ENCODE results near the gene AMHR2. TPM values are rescaled to one million over a fixed set of nuclear protein-coding genes. Genes with fewer than 3 reads are reported as not detected.
"Not testable (repeated sequence)": the region's sequence is repeated elsewhere in the genome, so short reads cannot be mapped to it uniquely, and the experiment has no call there.

AMHR2 gene
- total and polyA plus RNA-seq, 2 experiments from 2014 or later: not detected

- Histone ChIP-seq H3K79me2 (ENCODE audit: insufficient read depth) (peaks cover 47% of the 10 kb centered on the region), H3K9me3 (ENCODE audit: low read depth) (no peaks in the 10 kb centered on the region), H3K27ac (peak overlapping the region; percentile 94), H3K36me3 (ENCODE audit: low read depth) (peaks cover 8% of the 10 kb centered on the region; the same call in 1 of the 2 replicates), H3K4me2 (ENCODE audit: unreplicated experiment) (peak overlapping the region; percentile 94), H3K4me1 (ENCODE audit: insufficient read depth) (peaks cover 32% of the 10 kb centered on the region), H3K27me3 (replicated peaks; ENCODE audit: insufficient read depth) (no peaks in the 10 kb centered on the region), H3K9me2 (ENCODE audit: insufficient read depth) (no peaks in the 10 kb centered on the region), H4K20me1 (ENCODE audit: insufficient read depth) (no peaks in the 10 kb centered on the region), H3K4me3 (peak overlapping the region; percentile 80), H3F3A (ENCODE audit: insufficient read depth) (peaks cover 14% of the 10 kb centered on the region), H3K9ac (peak overlapping the region; percentile 97), H2AFZ (peak overlapping the region; percentile 46; the same call in 1 of the 2 replicates)
- DNase-seq: peak; percentile 75
- in situ Hi-C loops (cut with MboI): no loop called here
- TF ChIP-seq EZH2phosphoT487 (IDR thresholded peaks at IDR 0.05; ENCODE audit: insufficient read depth, low read depth) (no peak), EZH2 (IDR thresholded peaks at IDR 0.05; ENCODE audit: insufficient read depth, poor library complexity, severe bottlenecking) (no peak)
- 7 to 9% methylated on average over 19 to 21 of the region's 21 CpGs for WGBS, 2 experiments (ENCODE audit: low coverage in 1 of 2, low lambda C conversion rate in 2 of 2, missing lambda C conversion rate in 2 of 2)
These were observed 42.6 kb upstream of the AMHR2 start for GRCh38 chr12:53380794-53381730.

- H3K79me2 ChIP-seq (ENCODE audit: insufficient read depth): peaks cover 56% of the 10 kb centered on the region
- H3K27me3 ChIP-seq (replicated peaks; ENCODE audit: insufficient read depth): no peaks in the 10 kb centered on the region
- peak overlapping the region; percentile 80 for H3K4me3 ChIP-seq
- 35 to 36% methylated on average over 9 of the region's 9 CpGs for WGBS, 2 experiments (ENCODE audit: low coverage in 1 of 2, low lambda C conversion rate in 2 of 2, missing lambda C conversion rate in 2 of 2)
- H3K27ac ChIP-seq: peak overlapping the region; percentile 94
- H3F3A ChIP-seq (ENCODE audit: insufficient read depth): peaks cover 21% of the 10 kb centered on the region
- H3K4me1 ChIP-seq (ENCODE audit: insufficient read depth): peaks cover 39% of the 10 kb centered on the region
- peak overlapping the region; percentile 94 for H3K4me2 ChIP-seq (ENCODE audit: unreplicated experiment)
- no peak for TF ChIP-seq EZH2phosphoT487 (IDR thresholded peaks at IDR 0.05; ENCODE audit: insufficient read depth, low read depth)
- H3K9ac ChIP-seq: peak overlapping the region; percentile 97
- H3K9me2 ChIP-seq (ENCODE audit: insufficient read depth): no peaks in the 10 kb centered on the region
- H2AFZ ChIP-seq: no peak overlapping the region
- H3K9me3 ChIP-seq (ENCODE audit: low read depth): no peaks in the 10 kb centered on the region
- no peaks in the 10 kb centered on the region for H4K20me1 ChIP-seq (ENCODE audit: insufficient read depth)
- peaks cover 8% of the 10 kb centered on the region; the same call in 1 of the 2 replicates for H3K36me3 ChIP-seq (ENCODE audit: low read depth)
- in situ Hi-C loops (cut with MboI): no loop called here
- peak; percentile 85 for DNase-seq
These were observed 41.7 kb upstream of the AMHR2 start for GRCh38 chr12:53381731-53382630.

GRCh38 chr12:53383258-53383657 lies 40.4 kb upstream of the AMHR2 start:
- peak; percentile 38 for DNase-seq
- no peak overlapping the region for H2AFZ ChIP-seq
- peaks cover 67% of the 10 kb centered on the region for H3K79me2 ChIP-seq (ENCODE audit: insufficient read depth)
- peaks cover 34% of the 10 kb centered on the region for H3F3A ChIP-seq (ENCODE audit: insufficient read depth)
- 72 to 85% methylated on average over 2 of the region's 2 CpGs for WGBS, 2 experiments (ENCODE audit: low coverage in 1 of 2, low lambda C conversion rate in 2 of 2, missing lambda C conversion rate in 2 of 2)
- H3K9me3 ChIP-seq (ENCODE audit: low read depth): no peaks in the 10 kb centered on the region
- peak overlapping the region; percentile 44 for H3K4me2 ChIP-seq (ENCODE audit: unreplicated experiment)
- H3K36me3 ChIP-seq (ENCODE audit: low read depth): peaks cover 8% of the 10 kb centered on the region; the same call in 1 of the 2 replicates
- TF ChIP-seq EZH2 (IDR thresholded peaks at IDR 0.05; ENCODE audit: insufficient read depth, poor library complexity, severe bottlenecking): no peak
- in situ Hi-C loops (cut with MboI): no loop called here
- peak overlapping the region; percentile 27 for H3K4me3 ChIP-seq
- no peak overlapping the region for H3K27ac ChIP-seq
- no peaks in the 10 kb centered on the region for H3K27me3 ChIP-seq (replicated peaks; ENCODE audit: insufficient read depth)
- no peak overlapping the region for H3K9ac ChIP-seq
- H3K9me2 ChIP-seq (ENCODE audit: insufficient read depth): no peaks in the 10 kb centered on the region
- no peaks in the 10 kb centered on the region for H4K20me1 ChIP-seq (ENCODE audit: insufficient read depth)
- H3K4me1 ChIP-seq (ENCODE audit: insufficient read depth): peaks cover 52% of the 10 kb centered on the region

GRCh38 chr12:53386381-53386780 lies 37.3 kb upstream of the AMHR2 start:
- H3K9me3 ChIP-seq (ENCODE audit: low read depth); DNase-seq; H3K9me2 ChIP-seq (ENCODE audit: insufficient read depth); H2AFZ ChIP-seq; H3K36me3 ChIP-seq (ENCODE audit: low read depth); H3K27me3 ChIP-seq (replicated peaks; ENCODE audit: insufficient read depth); in situ Hi-C loops (cut with MboI); H4K20me1 ChIP-seq (ENCODE audit: insufficient read depth): not testable (repeated sequence)
- Histone ChIP-seq H3K79me2 (ENCODE audit: insufficient read depth) (peaks cover 98% of the 10 kb centered on the region), H3K27ac (peak overlapping the region; percentile 81), H3F3A (ENCODE audit: insufficient read depth) (peaks cover 39% of the 10 kb centered on the region), H3K4me1 (ENCODE audit: insufficient read depth) (peaks cover 69% of the 10 kb centered on the region), H3K9ac (peak overlapping the region; percentile 27), H3K4me3 (peak overlapping the region; percentile 50), H3K4me2 (ENCODE audit: unreplicated experiment) (peak overlapping the region; percentile 79)
- 99 to 100% methylated on average over 5 of the region's 5 CpGs for whole genome bisulfite sequencing, 2 experiments (ENCODE audit: low coverage in 1 of 2, low lambda C conversion rate in 2 of 2, missing lambda C conversion rate in 2 of 2)
